Urinary bladder (tissue), 4 donors: ENCODE results near the gene LMO2. TPM values are rescaled to one million over a fixed set of nuclear protein-coding genes. Genes with fewer than 3 reads are reported as not detected.
A peak's percentile ranks its signal among the peaks of the same experiment; 100 is the strongest.
"Not testable (repeated sequence)": the region's sequence is repeated elsewhere in the genome, so short reads cannot be mapped to it uniquely, and the experiment has no call there.

Experiments
- DNase-seq: peaks from one replicate; pipeline ENCODE4 v3.0.0-alpha.2; 2015; ENCODE audit errors: extremely low spot score
- H3K27ac ChIP-seq: one replicate; pipeline ENCODE4 v1.5.1; 2013; ENCODE audit warnings: low read depth, mild to moderate bottlenecking, moderate library complexity
- H3K36me3 ChIP-seq: one replicate; pipeline ENCODE4 v1.6.1; 2013; ENCODE audit warnings: mild to moderate bottlenecking, moderate library complexity; ENCODE audit not compliant: insufficient read depth
- H3K4me1 ChIP-seq: one replicate; pipeline ENCODE4 v1.6.1; 2013; ENCODE audit warnings: mild to moderate bottlenecking, moderate library complexity; ENCODE audit not compliant: insufficient read depth
- H3K4me3 ChIP-seq: one replicate; pipeline ENCODE4 v1.5.1; 2013; ENCODE audit warnings: low read depth, low read length
- WGBS: extraction: QIAGEN DNeasy Blood & Tissue Kit; methylation state at CpG from one replicate; pipeline ENCODE4 v1.1.7; 2013; 5-methylcytosine and 5-hydroxymethylcytosine counted together
- polyA plus RNA-seq: library from polyadenylated mRNA; stranded (reverse); fragments of 200-250 nt; gene quantifications from one replicate; pipeline ENCODE4 v1.2.3, GENCODE V29; 2013
- total RNA-seq: library from RNA; depleted of rRNA; stranded (reverse); fragments of >200 nt; gene quantifications from one replicate; pipeline ENCODE4 v1.2.3, GENCODE V29; 2014
- donor health status: healthy with polysubstance abuse.
- donor health status: healthy.

Gene LMO2
- 24.1 TPM for total RNA-seq
- 17.0 TPM for polyA plus RNA-seq

GRCh38 chr11:33891714-33892327 lies at the start of gene LMO2:
Gene LMO2 (minus strand): TSS chr11:33892076. CDS start chr11:33869716, 22,360 bp downstream.
- Histone ChIP-seq H3K27ac (no peak within 1 kb of the TSS), H3K36me3 (no peaks in the 10 kb centered on the region), H3K4me3 (no peak within 1 kb of the TSS), H3K4me1 (no peaks in the 10 kb centered on the region)
- DNase-seq, result no peak
- 74% methylated on average over 9 of the region's 9 CpGs for WGBS

- WGBS, result 52% methylated on average over 2 of the region's 2 CpGs
- no peaks in the 10 kb centered on the region for H3K4me1 ChIP-seq
- H3K4me3 ChIP-seq, result no peak overlapping the region
- no peak for DNase-seq
- no peak overlapping the region for H3K27ac ChIP-seq
- no peaks in the 10 kb centered on the region for H3K36me3 ChIP-seq
Measured at GRCh38 chr11:33940538-33940815, 48.6 kb upstream of the LMO2 start.

GRCh38 chr11:33936725-33937604 lies 45.1 kb upstream of the LMO2 start:
- Histone ChIP-seq H3K4me3 (no peak overlapping the region), H3K27ac (no peak overlapping the region), H3K36me3 (no peaks in the 10 kb centered on the region), H3K4me1 (no peaks in the 10 kb centered on the region)
- WGBS, result 19% methylated on average over 15 of the region's 15 CpGs
- DNase-seq, result peak; percentile 35

- no peaks in the 10 kb centered on the region for H3K36me3 ChIP-seq
- DNase-seq, result no peak
- no peak overlapping the region for H3K27ac ChIP-seq
- WGBS, result 68% methylated on average over 14 of the region's 14 CpGs
- H3K4me3 ChIP-seq, result no peak overlapping the region
- no peaks in the 10 kb centered on the region for H3K4me1 ChIP-seq
Measured at GRCh38 chr11:33935461-33936456, 43.9 kb upstream of the LMO2 start.

- 93% methylated on average over 4 of the region's 4 CpGs for WGBS
- Histone ChIP-seq H3K4me3 (no peak overlapping the region), H3K27ac (no peak overlapping the region), H3K36me3 (no peaks in the 10 kb centered on the region), H3K4me1 (no peaks in the 10 kb centered on the region)
- no peak for DNase-seq
Measured at GRCh38 chr11:33935005-33935404, 43.1 kb upstream of the LMO2 start.

- WGBS, result 75% methylated on average over 3 of the region's 3 CpGs
- Histone ChIP-seq H3K4me3 (no peak overlapping the region), H3K4me1 (no peaks in the 10 kb centered on the region), H3K36me3 (no peaks in the 10 kb centered on the region), H3K27ac (no peak overlapping the region)
- DNase-seq, result no peak
Measured at GRCh38 chr11:33934450-33934849, 42.6 kb upstream of the LMO2 start.

GRCh38 chr11:33933602-33934001 lies 41.7 kb upstream of the LMO2 start:
- WGBS, result 82% methylated on average over 1 of the region's 1 CpG
- DNase-seq, result no peak
- Histone ChIP-seq H3K36me3 (no peaks in the 10 kb centered on the region), H3K27ac (no peak overlapping the region), H3K4me1 (no peaks in the 10 kb centered on the region), H3K4me3 (no peak overlapping the region)

- Histone ChIP-seq H3K4me3 (no peak overlapping the region), H3K27ac (no peak overlapping the region), H3K4me1 (no peaks in the 10 kb centered on the region), H3K36me3 (no peaks in the 10 kb centered on the region)
- no peak for DNase-seq
- WGBS, result 85% methylated on average over 5 of the region's 5 CpGs
Measured at GRCh38 chr11:33932721-33933120, 40.8 kb upstream of the LMO2 start.

GRCh38 chr11:33931739-33932366 lies 40.0 kb upstream of the LMO2 start:
- 93% methylated on average over 12 of the region's 12 CpGs for WGBS
- H3K36me3 ChIP-seq, H3K4me3 ChIP-seq, H3K4me1 ChIP-seq, DNase-seq, H3K27ac ChIP-seq: not testable (repeated sequence)

GRCh38 chr11:33931067-33931466 lies 39.2 kb upstream of the LMO2 start:
- no peaks in the 10 kb centered on the region for H3K36me3 ChIP-seq
- no peak overlapping the region for H3K4me3 ChIP-seq
- WGBS, result 58% methylated on average over 1 of the region's 1 CpG
- H3K27ac ChIP-seq, result no peak overlapping the region
- no peak for DNase-seq
- H3K4me1 ChIP-seq, result no peaks in the 10 kb centered on the region

- no peak for DNase-seq
- H3K27ac ChIP-seq, result peak overlapping the region; percentile 48
- 42% methylated on average over 7 of the region's 7 CpGs for WGBS
- H3K36me3 ChIP-seq, result no peaks in the 10 kb centered on the region
- no peaks in the 10 kb centered on the region for H3K4me1 ChIP-seq
- no peak overlapping the region for H3K4me3 ChIP-seq
Measured at GRCh38 chr11:33930317-33931021, 38.6 kb upstream of the LMO2 start.

- no peak overlapping the region for H3K27ac ChIP-seq
- H3K4me3 ChIP-seq, result no peak overlapping the region
- DNase-seq, result no peak
- H3K4me1 ChIP-seq, result no peaks in the 10 kb centered on the region
- H3K36me3 ChIP-seq, result no peaks in the 10 kb centered on the region
- 89% methylated on average over 4 of the region's 4 CpGs for WGBS
Measured at GRCh38 chr11:33928564-33928963, 36.7 kb upstream of the LMO2 start.
